Measurements from ENCODE around the gene KLHDC2.

DNA sequence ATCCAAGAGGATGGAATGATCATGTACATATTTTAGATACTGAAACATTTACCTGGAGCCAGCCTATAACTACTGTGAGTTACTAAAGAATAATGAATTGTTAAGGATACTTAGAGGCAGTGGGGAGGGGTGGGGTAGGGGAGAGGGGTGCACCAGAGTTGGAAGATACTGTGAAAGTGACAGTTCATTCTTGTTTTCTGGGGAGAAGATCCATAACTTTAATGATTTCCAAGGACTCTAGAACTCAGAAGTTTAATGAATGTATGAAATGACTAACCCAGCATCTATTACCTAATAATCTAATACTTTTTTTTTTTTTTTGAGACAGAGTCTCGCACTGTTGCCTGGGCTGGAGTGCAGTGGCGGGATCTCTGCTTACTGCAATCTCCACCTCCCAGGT, 10.5 kb downstream of the KLHDC2 start:
- TF ChIP-seq, protein P1, sequence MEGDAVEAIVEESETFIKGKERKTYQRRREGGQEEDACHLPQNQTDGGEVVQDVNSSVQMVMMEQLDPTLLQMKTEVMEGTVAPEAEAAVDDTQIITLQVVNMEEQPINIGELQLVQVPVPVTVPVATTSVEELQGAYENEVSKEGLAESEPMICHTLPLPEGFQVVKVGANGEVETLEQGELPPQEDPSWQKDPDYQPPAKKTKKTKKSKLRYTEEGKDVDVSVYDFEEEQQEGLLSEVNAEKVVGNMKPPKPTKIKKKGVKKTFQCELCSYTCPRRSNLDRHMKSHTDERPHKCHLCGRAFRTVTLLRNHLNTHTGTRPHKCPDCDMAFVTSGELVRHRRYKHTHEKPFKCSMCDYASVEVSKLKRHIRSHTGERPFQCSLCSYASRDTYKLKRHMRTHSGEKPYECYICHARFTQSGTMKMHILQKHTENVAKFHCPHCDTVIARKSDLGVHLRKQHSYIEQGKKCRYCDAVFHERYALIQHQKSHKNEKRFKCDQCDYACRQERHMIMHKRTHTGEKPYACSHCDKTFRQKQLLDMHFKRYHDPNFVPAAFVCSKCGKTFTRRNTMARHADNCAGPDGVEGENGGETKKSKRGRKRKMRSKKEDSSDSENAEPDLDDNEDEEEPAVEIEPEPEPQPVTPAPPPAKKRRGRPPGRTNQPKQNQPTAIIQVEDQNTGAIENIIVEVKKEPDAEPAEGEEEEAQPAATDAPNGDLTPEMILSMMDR (IDR thresholded peaks at IDR 0.05): no peak
- TF ChIP-seq CBX2 (IDR thresholded peaks at IDR 0.05; ENCODE audit: borderline replicate concordance, low read depth) (no peak), RARB (CRISPR knock-in tag; IDR thresholded peaks at IDR 0.05) (no peak), JUN (IDR thresholded peaks at IDR 0.05) (no peak), MYC (IDR thresholded peaks at IDR 0.05; ENCODE audit: borderline replicate concordance, low read length) (no peak), GATA3 (IDR thresholded peaks at IDR 0.05; ENCODE audit: borderline replicate concordance) (no peak), KDM1A (IDR thresholded peaks at IDR 0.05; ENCODE audit: low read depth) (no peak), HDAC2 (IDR thresholded peaks at IDR 0.05) (no peak), POLR2A (IDR thresholded peaks at IDR 0.05; ENCODE audit: low read length) (no peak), MAZ (IDR thresholded peaks at IDR 0.05; ENCODE audit: borderline replicate concordance, low read depth, low read length) (no peak)
- TF ChIP-seq, protein P2, sequence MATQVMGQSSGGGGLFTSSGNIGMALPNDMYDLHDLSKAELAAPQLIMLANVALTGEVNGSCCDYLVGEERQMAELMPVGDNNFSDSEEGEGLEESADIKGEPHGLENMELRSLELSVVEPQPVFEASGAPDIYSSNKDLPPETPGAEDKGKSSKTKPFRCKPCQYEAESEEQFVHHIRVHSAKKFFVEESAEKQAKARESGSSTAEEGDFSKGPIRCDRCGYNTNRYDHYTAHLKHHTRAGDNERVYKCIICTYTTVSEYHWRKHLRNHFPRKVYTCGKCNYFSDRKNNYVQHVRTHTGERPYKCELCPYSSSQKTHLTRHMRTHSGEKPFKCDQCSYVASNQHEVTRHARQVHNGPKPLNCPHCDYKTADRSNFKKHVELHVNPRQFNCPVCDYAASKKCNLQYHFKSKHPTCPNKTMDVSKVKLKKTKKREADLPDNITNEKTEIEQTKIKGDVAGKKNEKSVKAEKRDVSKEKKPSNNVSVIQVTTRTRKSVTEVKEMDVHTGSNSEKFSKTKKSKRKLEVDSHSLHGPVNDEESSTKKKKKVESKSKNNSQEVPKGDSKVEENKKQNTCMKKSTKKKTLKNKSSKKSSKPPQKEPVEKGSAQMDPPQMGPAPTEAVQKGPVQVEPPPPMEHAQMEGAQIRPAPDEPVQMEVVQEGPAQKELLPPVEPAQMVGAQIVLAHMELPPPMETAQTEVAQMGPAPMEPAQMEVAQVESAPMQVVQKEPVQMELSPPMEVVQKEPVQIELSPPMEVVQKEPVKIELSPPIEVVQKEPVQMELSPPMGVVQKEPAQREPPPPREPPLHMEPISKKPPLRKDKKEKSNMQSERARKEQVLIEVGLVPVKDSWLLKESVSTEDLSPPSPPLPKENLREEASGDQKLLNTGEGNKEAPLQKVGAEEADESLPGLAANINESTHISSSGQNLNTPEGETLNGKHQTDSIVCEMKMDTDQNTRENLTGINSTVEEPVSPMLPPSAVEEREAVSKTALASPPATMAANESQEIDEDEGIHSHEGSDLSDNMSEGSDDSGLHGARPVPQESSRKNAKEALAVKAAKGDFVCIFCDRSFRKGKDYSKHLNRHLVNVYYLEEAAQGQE (IDR thresholded peaks at IDR 0.05): no peak

All from A549 (cell line).